ENCODE measurements around the gene MGAT5.

The MGAT5 gene

DNA sequence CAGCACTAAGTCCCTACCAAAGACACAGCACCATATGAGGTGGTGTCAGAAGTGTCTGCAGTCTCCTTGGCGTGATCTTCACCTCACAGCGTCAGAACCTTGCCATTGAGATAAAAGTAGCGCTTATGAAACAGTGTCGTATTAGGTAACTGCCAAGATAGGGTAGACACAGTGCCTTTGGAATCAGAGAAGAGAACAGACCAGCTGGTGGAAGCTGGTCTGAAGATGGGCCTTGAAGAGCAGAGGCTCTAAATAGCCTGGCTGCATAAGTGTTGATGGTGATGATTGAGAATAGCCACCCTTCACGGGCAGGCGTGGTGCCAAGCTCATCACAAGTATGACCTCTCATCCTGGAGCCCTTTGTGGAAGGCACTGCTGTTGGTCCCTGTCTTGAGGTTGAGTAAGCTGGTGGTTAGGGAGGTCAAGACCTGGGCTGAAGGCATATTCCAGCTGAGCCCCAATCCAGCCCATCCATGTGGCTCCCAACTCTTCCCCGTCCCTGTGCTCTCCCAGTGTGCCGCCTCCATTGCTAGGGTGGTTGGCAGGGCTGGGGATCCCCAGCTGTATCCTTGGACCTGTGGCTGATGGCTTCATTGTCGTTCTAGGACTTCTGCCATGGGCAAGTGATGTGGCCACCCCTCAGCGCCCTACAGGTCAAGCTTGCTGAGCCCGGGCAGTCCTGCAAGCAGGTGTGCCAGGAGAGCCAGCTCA lies 187.4 kb downstream of the MGAT5 start:
- H3K36me3 ChIP-seq (ENCODE audit: insufficient read depth, low read length): no peaks in the 10 kb centered on the region
- no peaks in the 10 kb centered on the region for H3K4me1 ChIP-seq (ENCODE audit: insufficient read depth, low read length)
- no peak overlapping the region for H3K9ac ChIP-seq (ENCODE audit: low read depth, low read length)
- H3K9me3 ChIP-seq (ENCODE audit: control insufficient read depth, insufficient read depth, low read length): no peaks in the 10 kb centered on the region

DNA sequence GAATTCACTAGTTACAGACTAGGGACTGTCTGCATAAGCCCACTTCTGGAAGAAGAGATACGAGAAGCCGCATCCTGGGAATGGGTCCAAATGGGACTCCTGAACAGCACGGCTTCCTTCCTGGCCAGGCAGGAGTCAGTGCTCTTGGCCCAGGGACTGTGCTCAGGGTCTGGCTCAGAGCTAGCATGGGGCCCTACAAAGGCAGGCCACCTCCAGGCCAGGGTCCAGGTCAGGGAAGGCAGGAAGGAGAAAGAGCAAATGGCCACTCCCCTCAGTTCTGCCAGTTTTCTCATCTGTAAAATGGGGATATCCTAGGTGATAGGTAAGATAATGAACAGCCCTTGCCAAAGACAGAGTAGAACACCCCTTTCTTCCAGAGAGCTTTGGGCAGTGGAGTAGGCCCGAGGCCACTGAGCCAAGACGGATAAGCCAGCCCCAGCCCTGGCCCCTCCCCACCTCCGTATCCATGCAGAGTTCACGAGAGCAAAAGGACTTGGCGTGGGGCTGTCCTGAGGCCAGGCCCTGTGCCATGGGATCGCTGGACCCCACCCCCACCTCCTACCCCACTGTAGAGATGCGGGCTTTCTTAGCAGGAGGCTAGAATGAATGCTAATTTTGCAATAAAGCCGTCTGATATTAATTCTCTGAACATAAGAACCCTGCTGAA lies 190.1 kb downstream of the MGAT5 start:
- no peaks in the 10 kb centered on the region for H3K36me3 ChIP-seq (ENCODE audit: insufficient read depth, low read length)
- H3K4me1 ChIP-seq (ENCODE audit: insufficient read depth, low read length): no peaks in the 10 kb centered on the region
- no peak overlapping the region for H3K9ac ChIP-seq (ENCODE audit: low read depth, low read length)
- H3K9me3 ChIP-seq (ENCODE audit: control insufficient read depth, insufficient read depth, low read length): no peaks in the 10 kb centered on the region

DNA sequence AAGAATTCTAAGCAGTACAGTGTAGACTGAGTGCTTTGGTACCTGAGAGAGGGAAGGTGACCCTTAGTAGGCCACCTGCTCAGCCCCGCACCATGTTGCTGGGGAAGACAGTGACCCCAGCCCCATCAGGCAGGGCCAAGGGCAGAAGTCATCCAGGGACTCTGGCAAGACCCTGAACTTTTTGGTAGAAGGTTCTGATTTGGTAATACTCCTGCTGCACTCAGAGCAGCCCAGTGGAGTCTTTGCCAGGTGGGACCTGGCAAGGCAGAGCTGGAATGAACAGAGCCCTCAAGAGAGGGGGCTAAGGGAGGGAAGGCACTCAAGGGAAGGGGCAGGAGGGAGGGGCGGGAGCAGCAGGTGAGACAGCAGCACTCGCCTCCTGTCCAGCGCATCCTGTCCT lies 191.2 kb downstream of the MGAT5 start:
- no peaks in the 10 kb centered on the region for H3K36me3 ChIP-seq (ENCODE audit: insufficient read depth, low read length)

DNA sequence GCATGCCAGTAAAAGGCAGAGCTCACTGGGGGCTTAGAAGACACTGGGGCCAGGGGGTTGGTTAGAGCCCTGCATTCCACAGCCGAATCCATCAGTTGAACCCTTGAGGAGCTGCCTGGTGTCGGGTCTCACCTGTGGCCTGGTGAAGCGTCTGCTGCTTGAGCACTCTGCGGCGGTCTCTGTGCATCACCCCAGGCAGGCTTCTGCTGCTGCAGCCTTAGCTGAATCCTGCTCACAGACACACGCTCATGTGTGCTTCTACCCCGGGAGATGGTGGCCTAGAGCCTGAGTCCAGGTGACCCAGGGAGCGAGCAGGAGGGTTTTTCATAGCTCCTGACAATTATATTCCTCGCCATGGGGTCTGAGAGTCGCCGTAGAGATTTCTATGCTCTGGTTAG lies 192.1 kb downstream of the MGAT5 start:
- H3K9me3 ChIP-seq (ENCODE audit: control insufficient read depth, insufficient read depth, low read length): no peaks in the 10 kb centered on the region
- H3K36me3 ChIP-seq (ENCODE audit: insufficient read depth, low read length): no peaks in the 10 kb centered on the region
- no peaks in the 10 kb centered on the region for H3K4me1 ChIP-seq (ENCODE audit: insufficient read depth, low read length)
- H3K9ac ChIP-seq (ENCODE audit: low read depth, low read length): no peak overlapping the region

More for the DNA sequence above, 191.2 kb downstream of the MGAT5 start:
- Histone ChIP-seq H3K9ac (ENCODE audit: low read depth, low read length) (no peak overlapping the region), H3K4me1 (ENCODE audit: insufficient read depth, low read length) (no peaks in the 10 kb centered on the region), H3K9me3 (ENCODE audit: control insufficient read depth, insufficient read depth, low read length) (no peaks in the 10 kb centered on the region)

DNA sequence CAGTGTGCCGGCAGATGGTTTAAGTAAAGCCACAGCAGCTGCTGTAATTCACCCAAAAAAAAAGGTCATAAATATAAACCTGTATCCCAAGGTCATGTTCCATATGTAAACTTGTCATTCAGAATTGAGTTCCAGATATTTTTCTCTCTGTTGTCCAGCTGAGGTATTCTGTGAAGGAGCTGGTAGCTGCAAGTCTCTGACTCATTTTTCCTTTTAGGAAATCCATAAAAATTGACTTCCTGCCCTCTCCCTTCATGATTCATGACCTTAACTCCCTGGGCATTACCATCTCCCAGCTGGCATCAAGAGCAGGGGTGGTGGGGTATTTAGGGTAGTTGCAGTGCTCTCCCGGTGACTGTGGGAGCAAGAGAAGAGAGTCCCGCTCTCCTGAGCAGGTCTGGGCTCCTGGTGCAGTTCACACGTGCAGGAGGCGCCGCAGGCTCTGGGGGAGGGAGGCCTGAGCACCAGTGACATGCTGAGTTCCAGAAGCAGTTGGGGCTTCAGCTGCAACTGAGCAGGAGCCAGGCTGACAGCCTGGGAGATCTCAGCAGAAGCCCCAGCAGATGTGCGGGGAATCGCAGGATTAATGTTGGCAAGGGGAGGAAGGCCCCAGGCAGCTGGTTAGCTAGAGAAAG lies 192.6 kb downstream of the MGAT5 start:
- Histone ChIP-seq H3K4me1 (ENCODE audit: insufficient read depth, low read length) (no peaks in the 10 kb centered on the region), H3K9ac (ENCODE audit: low read depth, low read length) (no peak overlapping the region), H3K36me3 (ENCODE audit: insufficient read depth, low read length) (no peaks in the 10 kb centered on the region)

DNA sequence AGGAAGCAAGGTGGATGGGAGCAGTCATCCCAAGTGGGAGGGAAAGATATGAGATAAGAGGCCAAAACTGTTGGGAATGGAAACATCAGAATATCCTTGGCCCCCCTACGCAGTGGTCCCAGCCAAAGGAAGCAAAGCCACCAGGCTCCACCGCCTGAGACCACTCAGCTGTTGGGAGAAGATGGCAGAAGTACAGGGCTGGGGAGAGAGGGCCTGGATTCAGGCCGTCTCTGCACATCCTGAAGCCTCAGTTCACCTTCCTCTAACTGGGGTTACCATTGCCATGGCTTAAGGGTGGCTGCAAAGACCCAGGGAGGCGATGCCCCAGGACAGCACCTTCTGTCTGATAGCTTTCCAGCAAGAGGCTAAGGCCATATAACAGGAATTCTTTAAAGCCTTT lies 193.8 kb downstream of the MGAT5 start:
- no peaks in the 10 kb centered on the region for H3K9me3 ChIP-seq (ENCODE audit: control insufficient read depth, insufficient read depth, low read length)
- no peak overlapping the region for H3K9ac ChIP-seq (ENCODE audit: low read depth, low read length)
- H3K4me1 ChIP-seq (ENCODE audit: insufficient read depth, low read length): no peaks in the 10 kb centered on the region
- H3K36me3 ChIP-seq (ENCODE audit: insufficient read depth, low read length): no peaks in the 10 kb centered on the region

More for the DNA sequence above, 192.6 kb downstream of the MGAT5 start:
- H3K9me3 ChIP-seq (ENCODE audit: control insufficient read depth, insufficient read depth, low read length): no peaks in the 10 kb centered on the region

DNA sequence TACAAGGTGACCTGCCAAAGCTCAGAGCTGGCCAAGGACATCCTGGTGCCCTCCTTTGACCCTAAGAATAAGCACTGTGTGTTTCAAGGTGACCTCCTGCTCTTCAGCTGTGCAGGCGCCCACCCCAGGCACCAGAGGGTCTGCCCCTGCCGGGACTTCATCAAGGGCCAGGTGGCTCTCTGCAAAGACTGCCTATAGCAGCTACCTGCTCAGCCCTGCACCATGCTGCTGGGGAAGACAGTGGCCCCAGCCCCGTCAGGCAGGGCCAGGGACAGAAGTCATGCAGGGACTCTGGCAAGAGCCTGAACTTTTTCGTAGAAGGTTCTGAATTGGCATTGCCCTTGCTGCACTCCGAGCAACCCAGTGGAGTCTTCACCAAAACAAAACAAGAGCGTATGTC lies 194.8 kb downstream of the MGAT5 start:
- Histone ChIP-seq H3K9me3 (ENCODE audit: control insufficient read depth, insufficient read depth, low read length) (no peaks in the 10 kb centered on the region), H3K4me1 (ENCODE audit: insufficient read depth, low read length) (no peaks in the 10 kb centered on the region), H3K9ac (ENCODE audit: low read depth, low read length) (no peak overlapping the region), H3K36me3 (ENCODE audit: insufficient read depth, low read length) (no peaks in the 10 kb centered on the region)

DNA sequence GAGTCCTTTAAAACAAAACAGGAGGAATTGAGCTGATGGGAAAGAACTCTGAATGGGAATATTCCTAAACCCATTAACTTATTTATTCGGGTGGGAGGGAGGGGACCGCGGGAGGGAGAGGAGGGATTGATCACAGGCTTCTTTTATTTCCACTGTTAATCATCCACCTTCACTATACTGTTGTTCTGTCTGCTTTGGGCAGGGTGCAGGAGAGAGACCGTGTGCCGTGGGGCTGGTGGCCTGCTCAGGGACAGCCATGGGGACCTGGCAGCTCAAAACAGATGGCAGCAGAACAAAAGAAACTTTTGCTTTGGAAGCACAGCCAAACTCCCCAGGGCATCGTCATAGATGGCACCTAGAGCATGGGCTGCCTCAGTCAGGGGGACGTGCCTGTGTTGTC lies 195.3 kb downstream of the MGAT5 start:
- Histone ChIP-seq H3K9ac (ENCODE audit: low read depth, low read length) (no peak overlapping the region), H3K9me3 (ENCODE audit: control insufficient read depth, insufficient read depth, low read length) (no peaks in the 10 kb centered on the region), H3K36me3 (ENCODE audit: insufficient read depth, low read length) (no peaks in the 10 kb centered on the region), H3K4me1 (ENCODE audit: insufficient read depth, low read length) (no peaks in the 10 kb centered on the region)

DNA sequence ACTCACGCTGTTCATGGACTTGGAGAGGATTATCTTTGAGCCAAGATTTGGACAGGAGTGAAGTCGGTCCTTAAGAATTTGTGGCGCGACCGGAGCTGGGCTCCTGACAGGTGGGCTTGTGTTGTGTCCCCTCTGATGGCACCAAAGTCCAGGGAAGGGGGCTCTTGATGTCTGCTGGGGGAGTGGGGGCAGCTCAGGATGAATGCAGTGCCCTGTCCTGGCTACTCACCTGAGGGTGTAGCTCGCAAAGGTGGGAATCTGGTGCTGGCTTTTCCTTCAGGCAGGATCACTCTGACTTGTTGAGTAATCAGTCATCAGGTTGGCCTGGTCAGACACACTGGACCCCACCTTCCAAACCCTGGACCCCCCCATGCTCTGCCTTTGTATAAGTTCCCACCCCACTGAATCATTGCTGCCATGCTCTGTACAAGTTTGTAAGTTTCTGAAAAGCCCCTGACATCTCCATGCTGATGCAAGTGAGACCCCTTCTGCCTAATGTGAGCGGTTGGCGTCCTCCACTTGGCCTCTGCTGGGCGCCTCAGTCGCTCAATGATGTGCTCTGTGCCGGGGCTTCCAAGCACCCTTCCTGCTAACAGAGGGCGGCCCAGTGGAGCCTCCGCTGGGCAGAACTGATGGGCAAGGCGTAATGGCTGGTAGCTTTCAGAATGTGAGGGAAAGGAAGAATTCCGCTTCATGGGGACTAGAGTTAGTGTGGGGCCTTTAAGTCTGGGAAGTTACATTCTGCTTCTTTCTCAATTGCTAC lies 196.1 kb downstream of the MGAT5 start:
- no peaks in the 10 kb centered on the region for H3K4me1 ChIP-seq (ENCODE audit: insufficient read depth, low read length)
- H3K36me3 ChIP-seq (ENCODE audit: insufficient read depth, low read length): no peaks in the 10 kb centered on the region
- no peaks in the 10 kb centered on the region for H3K9me3 ChIP-seq (ENCODE audit: control insufficient read depth, insufficient read depth, low read length)
- no peak overlapping the region for H3K9ac ChIP-seq (ENCODE audit: low read depth, low read length)

DNA sequence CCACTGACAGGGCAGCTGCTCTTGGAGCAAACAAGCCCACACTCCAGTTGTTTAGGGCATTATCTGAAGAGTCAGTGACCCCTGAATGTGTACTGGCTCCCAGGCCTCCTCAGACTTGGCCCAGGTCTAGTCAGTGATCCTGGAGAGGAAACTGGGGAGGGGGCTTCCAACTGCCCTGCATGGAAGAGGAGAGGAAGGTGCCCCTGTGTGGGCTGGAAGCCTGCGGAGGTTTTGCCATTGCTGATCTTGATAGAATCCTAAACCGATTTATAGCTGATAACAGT lies 197.4 kb downstream of the MGAT5 start:
- no peaks in the 10 kb centered on the region for H3K36me3 ChIP-seq (ENCODE audit: insufficient read depth, low read length)
- no peaks in the 10 kb centered on the region for H3K9me3 ChIP-seq (ENCODE audit: control insufficient read depth, insufficient read depth, low read length)
- H3K9ac ChIP-seq (ENCODE audit: low read depth, low read length): no peak overlapping the region
- no peaks in the 10 kb centered on the region for H3K4me1 ChIP-seq (ENCODE audit: insufficient read depth, low read length)

DNA sequence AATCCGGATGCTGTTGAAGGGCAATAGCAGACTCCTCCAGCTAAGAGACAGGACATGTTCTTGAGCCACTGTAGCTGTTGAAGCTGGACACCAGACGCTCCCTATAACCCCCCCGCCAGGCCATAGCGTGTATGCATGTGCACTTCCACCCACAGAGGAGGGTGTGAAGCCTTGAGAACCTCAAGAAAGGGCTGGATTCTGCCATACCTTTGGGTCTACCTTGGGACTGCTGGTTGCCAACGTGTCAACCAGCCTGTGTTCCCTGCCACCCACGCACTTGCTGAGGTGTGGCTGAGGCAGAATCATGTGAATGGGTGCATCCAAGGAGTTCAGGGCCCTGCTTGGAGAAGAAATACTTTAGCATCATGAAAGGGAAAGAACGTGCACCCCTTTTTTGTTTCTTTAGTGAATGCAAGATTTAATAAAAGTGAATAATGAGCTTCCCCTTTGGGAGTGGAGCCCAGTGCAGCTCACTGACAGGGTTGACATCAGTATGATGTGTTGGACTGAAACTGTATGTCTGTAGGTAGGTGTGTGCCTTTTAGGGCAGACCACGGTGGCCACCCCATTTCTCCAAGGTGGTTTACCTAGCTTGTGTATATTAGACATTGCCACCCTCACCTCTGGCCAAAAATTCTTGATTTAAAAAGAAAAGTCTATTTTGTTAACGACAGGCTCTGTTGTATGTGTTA lies 198.3 kb downstream of the MGAT5 start:
- no peak overlapping the region for H3K9ac ChIP-seq (ENCODE audit: low read depth, low read length)
- no peaks in the 10 kb centered on the region for H3K9me3 ChIP-seq (ENCODE audit: control insufficient read depth, insufficient read depth, low read length)
- H3K36me3 ChIP-seq (ENCODE audit: insufficient read depth, low read length): no peaks in the 10 kb centered on the region
- no peaks in the 10 kb centered on the region for H3K4me1 ChIP-seq (ENCODE audit: insufficient read depth, low read length)

DNA sequence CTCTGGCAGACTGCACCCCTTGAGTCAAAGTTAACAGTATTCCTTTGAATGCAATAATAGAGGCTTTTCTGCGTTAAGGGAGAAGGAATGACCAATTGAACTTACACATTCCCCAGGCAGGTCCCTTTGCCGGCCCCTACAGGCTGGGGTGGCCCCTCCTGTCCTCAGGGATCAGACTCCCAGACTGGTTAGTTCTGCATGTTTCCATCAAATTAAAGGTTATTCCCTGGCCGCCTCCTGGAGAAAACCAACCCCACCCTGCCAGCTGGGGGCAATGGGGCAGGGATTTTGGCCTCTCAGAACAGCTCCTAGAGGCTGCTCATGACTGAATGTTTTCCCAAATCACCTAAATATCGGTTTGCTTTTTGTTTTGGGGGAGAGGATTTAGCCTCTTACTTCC lies 199.6 kb downstream of the MGAT5 start:
- H3K4me1 ChIP-seq (ENCODE audit: insufficient read depth, low read length): no peaks in the 10 kb centered on the region
- H3K9ac ChIP-seq (ENCODE audit: low read depth, low read length): no peak overlapping the region
- H3K9me3 ChIP-seq (ENCODE audit: control insufficient read depth, insufficient read depth, low read length): no peaks in the 10 kb centered on the region
- no peaks in the 10 kb centered on the region for H3K36me3 ChIP-seq (ENCODE audit: insufficient read depth, low read length)

DNA sequence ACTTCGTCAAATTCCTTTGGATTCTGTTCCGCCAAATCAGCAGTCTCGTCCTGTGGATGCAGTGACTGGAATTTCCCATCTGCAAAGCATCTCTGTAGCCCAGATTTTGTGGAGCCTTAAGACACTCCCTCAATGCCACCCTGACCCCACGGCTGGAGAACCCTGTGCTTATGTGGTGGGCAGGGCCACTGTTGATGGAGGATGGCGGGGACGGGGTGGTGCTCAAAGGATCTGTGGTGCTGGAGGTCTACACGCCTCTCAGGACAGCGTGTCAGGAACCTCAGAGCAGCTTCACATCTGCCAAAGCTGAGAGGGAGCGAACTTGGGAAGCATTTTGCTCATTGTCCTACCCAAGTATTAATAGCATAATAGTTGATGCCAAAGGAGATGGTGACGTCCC lies 200.1 kb downstream of the MGAT5 start:
- H3K9ac ChIP-seq (ENCODE audit: low read depth, low read length): no peak overlapping the region
- H3K4me1 ChIP-seq (ENCODE audit: insufficient read depth, low read length): no peaks in the 10 kb centered on the region
- no peaks in the 10 kb centered on the region for H3K9me3 ChIP-seq (ENCODE audit: control insufficient read depth, insufficient read depth, low read length)
- no peaks in the 10 kb centered on the region for H3K36me3 ChIP-seq (ENCODE audit: insufficient read depth, low read length)

DNA sequence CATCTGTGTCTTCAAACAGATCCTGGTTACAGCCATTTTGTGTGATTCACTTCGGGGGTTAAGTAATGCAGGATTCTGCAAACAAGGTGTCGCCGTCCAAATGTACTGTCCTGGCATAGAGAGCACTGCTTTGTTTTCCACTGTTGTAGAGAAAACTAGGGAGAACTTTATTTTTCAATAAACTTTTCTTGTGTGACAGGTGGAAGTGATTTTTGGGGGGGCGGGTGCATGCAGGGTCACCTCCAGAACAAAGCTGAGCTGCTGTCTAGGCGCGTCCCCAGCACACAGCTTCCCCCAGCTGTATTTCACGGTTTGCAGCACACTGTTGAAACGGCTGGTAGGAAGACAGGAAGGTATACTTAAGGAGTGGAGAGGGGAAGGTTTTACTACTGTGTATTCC lies 200.6 kb downstream of the MGAT5 start:
- H3K9me3 ChIP-seq (ENCODE audit: control insufficient read depth, insufficient read depth, low read length): no peaks in the 10 kb centered on the region
- H3K4me1 ChIP-seq (ENCODE audit: insufficient read depth, low read length): no peaks in the 10 kb centered on the region
- H3K9ac ChIP-seq (ENCODE audit: low read depth, low read length): no peak overlapping the region
- H3K36me3 ChIP-seq (ENCODE audit: insufficient read depth, low read length): no peaks in the 10 kb centered on the region

Data from ES-I3 (cell line).